Inferior parietal cortex (tissue), 1 donor: ENCODE results near the gene PPT1.
A peak's percentile ranks its signal among the peaks of the same experiment; 100 is the strongest.

Experiments used
- DNase-seq: peaks from one replicate; pipeline ENCODE4 v3.0.0-alpha.2; 2016; ENCODE audit errors: extremely low spot score

PPT1 gene

DNA sequence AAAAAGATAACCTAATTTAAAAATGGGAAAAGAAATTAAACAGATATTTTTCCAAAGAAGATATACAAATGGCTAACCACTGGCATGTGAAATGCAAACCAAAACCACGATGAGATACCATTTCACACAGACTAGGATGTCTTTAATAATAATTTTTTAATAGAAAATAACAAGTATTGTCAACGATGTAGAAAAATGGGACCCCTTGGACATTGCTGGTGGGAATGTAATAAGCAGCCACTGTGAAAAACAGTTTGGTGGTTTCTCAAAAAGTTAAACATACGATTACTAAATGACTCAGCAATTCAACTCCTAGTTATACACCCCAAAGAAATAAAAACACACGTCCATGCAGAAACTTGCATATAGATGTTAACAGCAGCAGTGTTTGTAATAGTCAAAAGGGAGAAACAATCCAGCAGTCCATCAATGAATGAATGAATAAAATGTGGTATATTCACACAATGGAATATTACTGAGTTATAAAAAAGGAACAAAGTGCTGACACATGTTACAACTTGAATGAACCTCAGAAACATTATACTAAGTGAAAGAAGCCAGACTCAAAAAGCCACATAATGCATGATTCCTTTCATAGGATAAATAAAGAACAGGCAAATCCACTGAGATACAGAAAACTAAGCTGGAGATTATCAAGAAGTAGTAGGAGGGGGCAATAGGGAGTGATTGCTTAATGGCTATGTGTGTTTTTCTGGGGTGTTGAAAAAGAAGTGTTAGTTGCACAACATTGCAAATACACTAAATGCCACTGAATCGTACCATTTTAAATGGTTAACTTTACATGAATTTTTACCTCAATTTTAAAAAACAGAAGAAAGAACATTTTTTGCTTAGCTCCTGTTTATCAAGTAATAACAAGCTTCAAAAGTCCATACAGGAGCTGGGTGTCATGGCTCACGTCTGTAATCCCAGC lies 4.1 kb downstream of the PPT1 start:
- DNase-seq, result no peak

DNA sequence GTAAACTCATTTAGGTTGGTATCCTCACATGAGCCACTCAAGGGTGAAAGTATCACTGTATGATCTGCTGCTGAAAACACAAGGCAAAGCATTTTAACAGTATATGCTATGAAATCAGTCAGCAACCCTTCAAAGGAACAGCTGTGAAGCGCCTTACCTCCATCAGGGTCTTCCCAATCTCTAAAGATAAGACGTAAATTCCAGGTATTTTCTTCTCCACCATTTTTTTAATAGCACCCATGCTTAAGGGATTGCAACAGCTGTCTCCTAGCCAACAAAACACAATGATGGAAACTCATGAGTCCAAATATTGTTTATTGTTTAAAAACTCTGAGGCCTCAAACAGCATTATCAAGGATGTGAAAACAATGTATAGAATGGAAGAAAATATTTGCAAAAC lies 4.8 kb downstream of the PPT1 start:
- no peak for DNase-seq

DNA sequence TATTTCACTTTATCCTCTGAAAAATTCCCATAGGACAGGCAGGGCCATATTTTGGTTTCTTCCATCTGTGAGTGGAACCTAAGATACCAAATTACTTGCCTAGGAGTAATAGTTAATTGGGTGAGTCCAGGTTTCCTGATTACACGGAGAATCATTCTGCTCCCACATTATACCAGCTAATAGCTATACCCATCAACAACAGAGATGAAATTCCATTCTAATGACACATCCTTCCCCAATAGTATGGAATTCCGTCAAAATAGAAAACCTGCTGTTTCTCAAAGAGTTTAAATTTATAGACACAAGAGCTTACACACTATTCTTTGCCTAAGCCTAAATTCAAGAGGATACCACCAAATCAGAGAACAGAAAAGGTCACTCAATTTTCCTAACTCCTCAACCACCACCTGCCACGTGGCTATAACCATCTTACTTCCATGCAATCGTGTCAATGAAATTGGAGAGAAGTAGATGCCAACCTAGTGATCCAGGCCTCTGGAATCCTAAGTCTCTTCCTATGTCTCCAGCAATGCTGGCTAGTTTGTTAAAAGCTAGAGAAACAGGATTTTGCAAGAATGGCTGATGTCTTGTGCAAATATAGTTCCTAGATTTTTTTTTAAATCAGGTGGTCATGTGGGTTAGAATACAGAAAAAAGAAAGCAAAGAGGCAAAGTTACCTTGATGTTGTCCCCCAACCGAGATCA lies 6.2 kb downstream of the PPT1 start:
- DNase-seq, result no peak

DNA sequence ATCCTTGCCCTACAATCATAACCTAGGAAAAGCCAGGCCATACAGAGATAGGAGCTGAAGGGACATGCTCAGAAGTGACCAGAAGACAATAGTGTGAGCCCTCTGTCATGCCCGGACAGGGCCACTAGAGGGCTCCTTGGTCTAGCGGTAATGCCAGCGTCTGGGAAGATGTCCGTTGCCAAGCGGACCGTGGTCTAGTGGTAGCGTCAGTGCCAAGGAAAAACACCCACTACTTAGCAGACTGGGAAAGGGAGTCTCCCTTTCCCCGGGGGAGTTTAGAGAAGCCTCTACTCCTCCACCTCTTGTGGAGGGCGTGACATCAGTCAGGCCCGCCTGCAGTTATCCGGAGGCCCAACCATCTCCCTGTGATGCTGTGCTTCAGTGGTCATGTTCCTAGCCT lies 12.3 kb downstream of the PPT1 start:
- peak; percentile 80 for DNase-seq

DNA sequence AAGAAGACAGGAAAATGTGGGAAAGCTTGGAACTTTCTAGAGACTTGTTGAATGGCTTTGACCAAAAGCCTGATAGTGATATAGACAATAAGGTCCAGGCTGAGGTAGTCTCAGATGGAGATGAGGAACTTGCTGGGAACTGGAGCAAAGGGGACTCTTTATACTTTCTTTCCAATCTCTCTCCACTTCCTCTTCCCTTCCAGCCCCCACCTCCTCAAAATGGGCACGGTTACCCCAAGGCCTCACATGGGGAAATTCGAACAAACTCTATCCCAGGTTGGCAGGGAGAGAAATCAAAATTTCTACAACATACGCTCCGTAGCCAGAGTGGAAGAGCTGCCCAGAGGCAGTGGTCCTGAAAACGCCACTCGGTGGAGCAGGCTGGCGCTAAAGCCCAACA lies 15.2 kb downstream of the PPT1 start:
- DNase-seq, result no peak

DNA sequence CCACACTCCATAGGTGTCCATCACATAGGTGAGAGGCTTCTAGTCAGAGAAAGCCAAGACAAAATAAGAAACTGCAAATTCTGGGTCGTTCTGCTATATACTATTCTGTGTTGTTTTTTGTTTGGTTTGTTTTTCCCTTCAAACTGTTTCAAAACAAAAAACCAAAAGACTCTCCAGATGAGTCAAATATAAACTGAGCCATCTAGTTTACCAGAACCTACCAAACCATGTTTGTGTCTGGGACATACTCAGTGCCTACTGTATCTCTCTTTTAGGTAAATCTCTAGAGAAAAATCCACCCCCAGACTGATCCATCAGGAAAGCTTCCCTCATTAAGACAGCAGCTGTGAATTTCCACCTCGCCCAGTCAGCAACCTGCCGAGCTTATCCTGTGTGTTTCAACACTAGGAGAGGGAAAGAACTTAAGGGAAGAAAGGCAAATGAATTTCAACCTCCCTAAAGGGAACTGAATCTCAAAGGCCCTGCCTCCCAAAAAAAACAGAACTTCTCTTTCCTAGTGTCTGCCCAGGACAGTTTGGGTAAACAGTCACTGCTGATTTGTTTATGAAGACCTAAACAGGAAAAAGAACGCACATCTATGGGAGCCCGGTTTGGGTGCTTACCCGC lies 17.2 kb downstream of the PPT1 start:
- no peak for DNase-seq

DNA sequence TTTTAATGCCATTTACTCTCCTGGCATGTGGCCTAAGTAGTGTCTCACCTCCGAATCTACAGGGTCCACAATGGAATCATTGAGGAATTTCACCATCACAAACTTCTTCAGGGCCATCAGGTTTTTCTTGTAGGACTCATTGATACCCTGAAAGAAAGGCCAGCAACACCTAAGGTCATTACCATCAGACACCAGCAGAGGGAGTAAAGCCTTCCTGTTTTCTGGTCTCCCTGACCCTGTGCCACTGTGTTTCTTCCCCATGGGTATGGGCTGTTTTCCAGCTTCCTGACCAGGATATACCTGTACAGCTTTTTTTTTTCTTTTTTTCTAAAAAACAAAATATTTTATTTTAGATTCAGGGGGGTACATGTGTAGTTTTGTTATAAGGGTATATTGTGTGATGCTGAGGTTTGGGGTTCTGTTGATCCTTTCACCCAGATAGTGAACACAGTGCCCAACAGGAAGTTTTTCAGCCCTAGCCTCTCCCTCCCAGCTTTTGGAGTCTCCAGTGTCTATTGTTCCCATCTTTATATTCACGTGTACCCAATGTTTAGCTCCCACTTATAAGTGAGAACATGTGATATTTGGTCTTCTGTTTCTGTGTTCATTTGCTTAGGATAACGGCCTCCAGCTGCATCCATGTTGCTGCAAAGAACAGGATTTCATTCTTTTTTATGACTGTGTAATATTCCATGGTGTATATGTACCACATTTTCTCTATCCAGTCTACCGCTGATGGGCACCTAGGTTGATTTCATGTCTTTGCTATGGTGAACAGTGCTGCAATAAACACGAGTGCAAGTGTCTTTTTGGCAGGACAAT lies 18.3 kb downstream of the PPT1 start:
- DNase-seq, result peak; percentile 74

DNA sequence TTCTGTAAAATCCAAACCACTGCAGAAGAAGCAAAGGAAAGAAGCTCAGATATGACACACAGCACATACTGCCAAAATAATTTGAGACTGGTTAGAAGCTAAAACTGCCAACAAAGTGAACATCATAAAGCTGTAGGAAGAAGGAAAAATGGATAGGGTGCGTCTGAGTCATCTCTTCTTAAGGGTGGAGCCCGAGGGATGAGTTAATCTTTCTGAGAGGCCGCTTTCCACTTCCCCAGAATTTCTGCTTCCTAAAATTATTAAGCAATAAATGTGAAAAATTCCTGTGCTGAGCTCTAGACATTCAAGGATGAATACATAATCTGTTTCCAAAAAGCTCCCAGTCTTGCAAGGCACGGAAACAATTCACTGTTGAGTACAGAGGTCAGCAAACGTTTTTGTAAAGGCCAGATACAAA lies 20.1 kb downstream of the PPT1 start:
- no peak for DNase-seq

DNA sequence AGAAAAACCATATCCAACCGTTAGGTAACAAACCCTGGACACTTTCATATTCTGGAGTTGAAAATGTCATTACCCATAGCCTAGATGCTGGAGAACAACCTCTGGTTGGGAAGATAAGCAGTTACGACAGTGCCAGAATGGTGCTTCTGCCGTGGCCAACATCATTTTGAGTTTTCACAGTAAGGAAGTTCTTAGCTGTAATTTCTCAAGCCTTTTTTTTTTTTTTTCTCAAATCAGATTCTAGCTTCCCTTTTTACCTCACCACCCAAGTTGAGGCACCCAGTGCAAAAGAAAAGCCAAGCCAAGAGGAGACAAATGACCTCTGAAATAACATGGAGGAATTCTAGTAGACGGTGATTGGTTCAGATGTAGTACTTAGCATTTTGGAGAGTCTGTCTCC lies 21.8 kb downstream of the PPT1 start:
- no peak for DNase-seq

DNA sequence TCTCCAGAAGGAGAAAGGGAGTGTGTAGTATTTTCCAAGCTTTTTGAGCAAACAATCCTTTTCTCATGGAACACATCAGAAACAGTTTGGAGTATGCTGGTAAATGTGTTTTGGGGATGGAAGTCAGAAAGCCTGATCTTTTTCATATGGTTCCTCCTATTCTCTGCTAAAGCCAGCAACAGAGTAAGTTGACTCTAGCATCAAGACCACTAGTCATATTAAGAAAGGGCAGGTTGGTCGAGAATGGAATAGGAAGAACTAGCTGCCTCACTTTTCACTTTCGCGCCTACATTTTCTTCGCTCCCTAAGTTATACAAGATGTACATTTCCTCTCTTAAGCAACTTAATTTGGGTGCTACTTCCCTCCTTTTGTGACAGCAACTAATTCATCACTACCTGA lies 24.0 kb downstream of the PPT1 start:
- DNase-seq, result no peak

DNA sequence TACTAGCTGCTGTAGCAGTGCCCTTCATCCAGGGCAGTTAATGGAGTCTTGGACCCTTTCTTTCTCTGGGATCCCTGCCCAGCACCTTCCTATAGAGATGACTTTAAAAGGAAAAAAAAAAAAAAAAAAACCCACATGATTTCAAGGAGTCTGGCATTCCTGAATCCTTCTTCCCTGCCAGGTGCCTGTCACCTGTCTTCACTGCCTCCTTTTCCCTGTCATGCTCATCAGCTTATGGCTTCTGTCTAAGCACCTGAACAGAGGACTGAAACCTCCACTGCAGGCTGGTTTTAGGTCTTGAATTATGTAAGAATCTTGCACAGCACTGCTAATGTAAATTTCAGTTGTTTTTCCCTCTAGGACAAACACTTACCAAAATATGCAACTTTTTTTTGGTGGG lies 24.9 kb downstream of the PPT1 start:
- no peak for DNase-seq

DNA sequence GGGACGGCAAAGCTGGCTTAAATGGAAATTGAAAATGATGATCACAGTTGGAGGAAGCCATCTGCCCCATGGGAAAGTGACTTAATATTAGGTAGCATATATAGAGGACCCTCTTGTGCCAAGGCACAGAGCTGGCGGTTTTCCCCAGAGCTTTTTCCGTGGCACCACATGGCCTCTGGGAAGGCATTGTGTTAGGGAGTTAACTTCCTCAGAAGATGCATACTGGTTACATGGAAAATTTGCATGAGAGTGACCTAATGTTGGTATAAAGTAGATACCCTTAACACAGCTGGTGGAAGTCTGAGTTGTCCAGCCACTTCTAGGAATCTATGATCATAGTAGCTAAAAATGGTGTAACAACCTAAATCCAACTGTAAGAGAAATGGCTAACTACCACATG lies 29.2 kb downstream of the PPT1 start:
- no peak for DNase-seq

DNA sequence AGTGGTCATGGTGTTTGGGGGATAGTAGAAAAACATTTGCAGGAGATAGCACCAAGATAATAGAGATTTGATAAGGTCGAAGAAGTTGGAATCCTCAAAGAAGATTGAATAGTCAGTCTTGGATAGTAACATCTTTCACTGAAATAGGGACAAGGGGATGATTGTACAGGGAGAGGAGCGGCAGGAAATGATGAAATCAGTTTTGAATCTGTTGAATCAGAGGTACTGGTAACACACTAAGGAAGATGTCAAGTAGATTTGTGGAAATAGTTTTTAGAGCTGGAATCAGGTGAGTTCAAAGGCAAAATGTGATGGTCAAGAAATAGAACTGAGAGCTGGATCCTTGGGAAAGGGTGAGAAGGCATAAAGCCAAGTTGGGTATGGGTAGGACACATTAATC lies 30.0 kb downstream of the PPT1 start:
- no peak for DNase-seq

DNA sequence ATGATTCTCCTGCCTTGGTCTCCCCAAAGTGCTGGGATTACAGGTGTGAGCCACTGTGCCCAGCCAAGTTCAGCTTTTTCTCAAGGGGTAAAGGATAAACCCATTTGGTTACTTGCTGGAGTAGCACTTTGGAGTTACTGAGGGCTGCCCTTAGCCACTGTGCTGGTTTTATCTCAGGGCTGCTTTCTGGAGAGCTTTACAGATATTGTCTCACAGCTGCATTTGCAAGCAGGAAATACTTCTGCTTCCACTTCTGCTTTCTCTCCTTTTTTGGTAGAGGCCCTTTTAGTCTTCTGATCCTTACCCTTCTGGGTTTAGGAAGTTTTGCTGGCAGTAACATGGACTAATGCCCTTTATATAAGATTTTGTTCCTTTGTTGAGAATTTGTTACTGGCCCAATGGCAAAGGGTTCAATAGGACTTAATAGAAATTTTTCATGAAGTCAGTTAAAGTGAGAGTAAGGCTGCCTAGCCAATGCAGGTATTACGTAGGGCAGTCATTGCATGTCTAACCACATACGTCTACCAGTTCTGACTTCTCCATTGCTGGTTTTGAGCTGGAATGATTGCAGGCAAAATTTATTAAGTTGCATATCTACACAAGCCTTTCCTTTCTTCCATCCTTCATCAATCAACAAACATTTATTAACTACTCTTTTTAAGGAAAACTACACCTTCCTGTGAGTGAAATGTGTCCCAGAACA lies 32.1 kb downstream of the PPT1 start:
- no peak for DNase-seq

DNA sequence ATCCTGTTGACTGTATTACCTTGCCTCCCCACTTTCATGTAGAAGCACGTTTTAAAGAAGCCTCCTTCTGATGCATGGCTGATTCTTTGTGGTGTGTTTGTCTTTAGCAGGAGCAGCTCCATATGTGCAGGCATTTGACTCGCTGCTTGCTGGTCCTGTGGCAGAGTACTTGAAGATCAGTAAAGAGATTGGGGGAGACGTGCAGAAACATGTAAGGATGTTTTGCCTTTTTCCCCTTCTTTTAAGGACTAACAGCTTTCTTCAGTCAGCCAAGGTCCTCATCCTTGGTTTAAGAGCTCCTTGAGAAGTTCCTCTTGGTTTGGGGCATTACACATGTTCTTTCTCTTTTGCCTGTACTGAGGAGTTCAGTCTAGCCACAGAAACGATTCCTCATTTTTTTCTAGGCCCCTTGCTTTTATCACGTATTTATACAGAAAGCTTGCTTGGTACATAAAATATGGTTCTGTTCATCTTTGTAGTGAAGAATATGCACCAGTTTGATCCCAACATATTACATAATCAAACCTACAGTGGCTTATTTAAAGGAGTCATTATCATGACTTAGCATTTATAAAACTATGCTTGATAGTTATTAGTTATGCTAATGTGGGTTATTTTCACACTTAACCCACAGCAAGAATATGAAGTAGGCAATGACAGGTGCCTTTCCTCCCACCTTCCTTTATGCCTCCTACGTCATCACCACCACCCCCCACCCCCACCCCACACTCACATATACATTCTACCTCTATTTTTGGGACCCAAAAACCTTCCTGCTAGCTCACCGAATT lies 36.9 kb downstream of the PPT1 start:
- no peak for DNase-seq

DNA sequence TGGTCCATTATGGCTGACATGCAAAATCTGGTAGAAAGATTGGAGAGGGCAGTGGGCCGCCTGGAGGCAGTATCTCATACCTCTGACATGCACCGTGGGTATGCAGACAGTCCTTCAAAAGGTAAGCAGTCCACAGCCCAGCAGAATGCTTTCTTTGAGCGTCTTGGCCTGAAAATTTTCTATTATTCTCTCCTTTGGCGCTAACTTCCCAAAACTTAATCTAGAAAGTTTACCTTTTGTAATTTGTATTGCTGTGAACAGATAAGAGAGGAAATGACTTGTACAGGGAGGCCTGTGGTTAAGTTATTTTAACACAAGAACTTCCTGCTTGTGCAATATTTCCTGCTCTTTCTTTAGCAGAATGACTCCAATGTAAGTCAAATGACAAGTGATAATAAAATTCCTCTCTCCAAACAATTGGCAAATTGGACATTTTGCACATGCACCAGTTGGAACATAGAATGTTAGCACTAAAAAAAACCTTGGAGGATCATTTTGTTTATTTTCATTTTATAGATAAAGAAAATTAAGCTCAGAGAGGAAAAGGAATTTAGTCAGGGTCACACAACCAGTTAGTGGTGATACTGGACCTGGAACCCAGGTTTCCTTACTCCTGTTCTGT lies 37.6 kb downstream of the PPT1 start:
- no peak for DNase-seq

DNA sequence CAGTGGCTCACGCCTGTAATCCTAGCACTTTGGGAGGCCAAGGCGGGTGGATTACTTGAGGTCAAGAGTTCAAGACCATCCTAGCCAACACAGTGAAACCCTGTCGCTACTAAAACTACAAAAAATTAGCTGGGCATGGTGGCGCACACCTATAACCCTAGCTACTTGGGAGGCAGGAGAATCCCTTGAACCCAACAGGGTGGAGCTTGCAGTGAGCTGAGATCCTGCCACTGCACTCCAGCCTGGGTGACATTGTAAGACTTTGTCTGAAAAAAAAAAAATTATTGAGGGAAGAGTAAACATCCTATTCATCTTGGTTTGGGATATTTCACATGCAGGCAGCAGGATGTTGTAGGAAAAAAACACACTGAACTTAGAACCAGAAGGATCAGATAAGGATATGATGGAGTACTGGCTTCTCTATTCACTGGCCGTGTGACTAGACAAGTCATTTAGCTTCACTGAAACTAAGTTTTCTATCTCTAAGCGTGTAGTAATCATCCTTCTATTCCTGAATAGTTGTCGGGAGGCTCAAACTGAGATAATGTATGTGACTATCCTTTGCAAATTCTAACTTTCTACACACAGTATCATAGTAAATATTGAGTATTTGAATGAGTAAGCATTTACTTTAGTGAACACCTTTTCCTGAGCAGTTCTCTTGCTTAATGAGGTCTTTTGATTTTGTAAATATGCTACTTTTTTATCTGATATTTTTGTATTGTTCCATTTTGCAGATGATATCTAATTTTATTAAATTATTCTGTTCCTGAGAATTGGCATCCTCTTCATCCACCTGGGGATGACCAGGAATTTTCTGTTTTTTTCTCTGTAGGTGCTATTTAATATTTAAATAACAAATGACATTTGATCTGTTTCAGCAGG lies 38.4 kb downstream of the PPT1 start:
- DNase-seq, result no peak

DNA sequence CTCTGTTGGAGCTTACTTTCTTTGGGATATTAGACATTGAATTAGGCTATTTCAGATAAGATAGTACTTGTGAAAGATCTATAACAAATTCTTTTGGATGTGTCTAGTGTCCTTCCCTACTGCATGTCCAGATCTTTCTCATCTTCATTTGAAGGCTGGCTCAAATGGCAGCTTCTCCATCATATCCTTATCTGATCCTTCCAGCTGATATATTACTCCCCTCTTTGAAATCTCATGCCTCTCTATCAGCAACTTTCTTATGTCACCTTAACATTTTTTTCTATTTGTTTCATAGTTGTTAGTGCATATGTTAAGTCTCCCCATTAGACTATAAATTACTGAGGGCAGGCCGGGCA lies 39.0 kb downstream of the PPT1 start:
- no peak for DNase-seq
